ENCODE measurements around the gene OGFR. TPM values are rescaled to one million over a fixed set of nuclear protein-coding genes. Genes with fewer than 3 reads are reported as not detected.

OGFR gene
- total RNA-seq, 1 experiment from 2014 or later = 47.3 TPM

DNA sequence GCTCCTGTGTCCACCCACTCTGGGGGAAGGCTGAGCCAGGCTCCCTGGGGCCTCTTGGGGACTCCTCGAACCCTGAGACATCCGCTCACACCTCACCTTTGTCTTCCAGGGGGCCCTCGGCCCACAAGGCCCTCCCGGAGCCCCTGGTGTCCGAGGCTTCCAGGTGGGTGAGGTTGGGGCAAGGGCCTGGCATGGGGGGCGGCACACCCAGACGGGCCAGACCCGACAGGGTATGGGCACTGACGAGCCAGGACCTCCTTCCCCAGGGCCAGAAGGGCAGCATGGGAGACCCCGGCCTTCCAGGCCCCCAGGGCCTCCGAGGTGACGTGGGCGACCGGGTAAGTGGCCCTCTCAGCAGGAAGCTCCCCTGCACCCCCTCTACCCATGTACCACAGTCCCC is 25.6 kb downstream of the OGFR start:
- CTCF ChIA-PET = no interaction called here
- Histone ChIP-seq H3K27ac (ENCODE audit: low read length) (no peak overlapping the region), H3K27me3 (ENCODE audit: control insufficient read depth, insufficient read depth, low read length) (no peaks in the 10 kb centered on the region), H3K36me3 (ENCODE audit: control insufficient read depth, insufficient read depth, low read length) (no peaks in the 10 kb centered on the region), H3K4me1 (ENCODE audit: control insufficient read depth, insufficient read depth, low read length) (peaks cover 8% of the 10 kb centered on the region), H3K4me3 (ENCODE audit: low read depth in 2 of 2, low read length in 2 of 2) (no peak overlapping the region), H3K9me3 (ENCODE audit: control insufficient read depth, insufficient read depth, low read depth, low read length) (no peaks in the 10 kb centered on the region)
- in situ Hi-C loops (cut with HindIII; ENCODE audit: low pct_unique_long_range_greater_than_20kb, low sequenced_read_pairs) (no loop called here), intact Hi-C loops (cut with micrococcal nuclease; ENCODE audit: unreplicated experiment) (no loop called here)
- no peak for ATAC-seq
- TF ChIP-seq SIN3A (IDR thresholded peaks at IDR 0.05; ENCODE audit: borderline replicate concordance, insufficient read depth, low read depth, low read length) = no peak
- no peak for TF ChIP-seq TCF7L2 (IDR thresholded peaks at IDR 0.05; ENCODE audit: low read depth, low read length)
- TF ChIP-seq, protein P1, sequence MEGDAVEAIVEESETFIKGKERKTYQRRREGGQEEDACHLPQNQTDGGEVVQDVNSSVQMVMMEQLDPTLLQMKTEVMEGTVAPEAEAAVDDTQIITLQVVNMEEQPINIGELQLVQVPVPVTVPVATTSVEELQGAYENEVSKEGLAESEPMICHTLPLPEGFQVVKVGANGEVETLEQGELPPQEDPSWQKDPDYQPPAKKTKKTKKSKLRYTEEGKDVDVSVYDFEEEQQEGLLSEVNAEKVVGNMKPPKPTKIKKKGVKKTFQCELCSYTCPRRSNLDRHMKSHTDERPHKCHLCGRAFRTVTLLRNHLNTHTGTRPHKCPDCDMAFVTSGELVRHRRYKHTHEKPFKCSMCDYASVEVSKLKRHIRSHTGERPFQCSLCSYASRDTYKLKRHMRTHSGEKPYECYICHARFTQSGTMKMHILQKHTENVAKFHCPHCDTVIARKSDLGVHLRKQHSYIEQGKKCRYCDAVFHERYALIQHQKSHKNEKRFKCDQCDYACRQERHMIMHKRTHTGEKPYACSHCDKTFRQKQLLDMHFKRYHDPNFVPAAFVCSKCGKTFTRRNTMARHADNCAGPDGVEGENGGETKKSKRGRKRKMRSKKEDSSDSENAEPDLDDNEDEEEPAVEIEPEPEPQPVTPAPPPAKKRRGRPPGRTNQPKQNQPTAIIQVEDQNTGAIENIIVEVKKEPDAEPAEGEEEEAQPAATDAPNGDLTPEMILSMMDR (IDR thresholded peaks at IDR 0.05) = no peak
- no peak for TF ChIP-seq POLR2AphosphoS5 (IDR thresholded peaks at IDR 0.05; ENCODE audit: low read depth, low read length)
- TF ChIP-seq, protein P2, sequence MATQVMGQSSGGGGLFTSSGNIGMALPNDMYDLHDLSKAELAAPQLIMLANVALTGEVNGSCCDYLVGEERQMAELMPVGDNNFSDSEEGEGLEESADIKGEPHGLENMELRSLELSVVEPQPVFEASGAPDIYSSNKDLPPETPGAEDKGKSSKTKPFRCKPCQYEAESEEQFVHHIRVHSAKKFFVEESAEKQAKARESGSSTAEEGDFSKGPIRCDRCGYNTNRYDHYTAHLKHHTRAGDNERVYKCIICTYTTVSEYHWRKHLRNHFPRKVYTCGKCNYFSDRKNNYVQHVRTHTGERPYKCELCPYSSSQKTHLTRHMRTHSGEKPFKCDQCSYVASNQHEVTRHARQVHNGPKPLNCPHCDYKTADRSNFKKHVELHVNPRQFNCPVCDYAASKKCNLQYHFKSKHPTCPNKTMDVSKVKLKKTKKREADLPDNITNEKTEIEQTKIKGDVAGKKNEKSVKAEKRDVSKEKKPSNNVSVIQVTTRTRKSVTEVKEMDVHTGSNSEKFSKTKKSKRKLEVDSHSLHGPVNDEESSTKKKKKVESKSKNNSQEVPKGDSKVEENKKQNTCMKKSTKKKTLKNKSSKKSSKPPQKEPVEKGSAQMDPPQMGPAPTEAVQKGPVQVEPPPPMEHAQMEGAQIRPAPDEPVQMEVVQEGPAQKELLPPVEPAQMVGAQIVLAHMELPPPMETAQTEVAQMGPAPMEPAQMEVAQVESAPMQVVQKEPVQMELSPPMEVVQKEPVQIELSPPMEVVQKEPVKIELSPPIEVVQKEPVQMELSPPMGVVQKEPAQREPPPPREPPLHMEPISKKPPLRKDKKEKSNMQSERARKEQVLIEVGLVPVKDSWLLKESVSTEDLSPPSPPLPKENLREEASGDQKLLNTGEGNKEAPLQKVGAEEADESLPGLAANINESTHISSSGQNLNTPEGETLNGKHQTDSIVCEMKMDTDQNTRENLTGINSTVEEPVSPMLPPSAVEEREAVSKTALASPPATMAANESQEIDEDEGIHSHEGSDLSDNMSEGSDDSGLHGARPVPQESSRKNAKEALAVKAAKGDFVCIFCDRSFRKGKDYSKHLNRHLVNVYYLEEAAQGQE (IDR thresholded peaks at IDR 0.05; ENCODE audit: insufficient read depth in 1 of 2, low read depth in 2 of 2, low read length in 1 of 2) = no peak
- POLR2A ChIA-PET = no interaction called here
- DNase-seq (ENCODE audit: low read depth, low spot score) = no peak
- BruUV-seq (replicated peaks) = no TSS peak

DNA sequence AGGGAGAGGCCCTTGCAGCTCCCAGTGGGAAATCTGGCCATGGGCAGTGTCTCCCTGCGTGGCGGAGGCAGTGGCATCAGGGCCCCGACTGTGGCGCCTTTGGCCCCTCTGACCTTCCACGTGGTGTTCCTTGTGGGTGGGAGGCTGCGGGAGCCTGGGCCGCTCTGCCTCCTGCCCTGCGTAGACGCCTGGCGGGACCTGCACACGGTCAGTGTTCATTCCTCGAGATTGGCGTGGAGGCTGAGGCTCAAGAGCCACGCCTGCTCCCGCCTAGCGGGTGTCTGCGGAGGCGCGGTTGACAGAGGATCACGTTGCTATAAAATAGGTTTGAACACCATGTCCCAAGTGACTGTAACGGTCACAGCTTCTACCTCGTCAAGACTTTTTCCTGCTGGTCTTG is 26.2 kb downstream of the OGFR start:
- Histone ChIP-seq H3K9me3 (ENCODE audit: control insufficient read depth, insufficient read depth, low read depth, low read length) (no peaks in the 10 kb centered on the region), H3K4me1 (ENCODE audit: control insufficient read depth, insufficient read depth, low read length) (peaks cover 8% of the 10 kb centered on the region), H3K27ac (ENCODE audit: low read length) (no peak overlapping the region), H3K27me3 (ENCODE audit: control insufficient read depth, insufficient read depth, low read length) (no peaks in the 10 kb centered on the region), H3K4me3 (ENCODE audit: low read depth in 2 of 2, low read length in 2 of 2) (no peak overlapping the region), H3K36me3 (ENCODE audit: control insufficient read depth, insufficient read depth, low read length) (no peaks in the 10 kb centered on the region)
- intact Hi-C loops (cut with micrococcal nuclease; ENCODE audit: unreplicated experiment) = no loop called here
- ChIA-PET CTCF (no interaction called here), POLR2A (no interaction called here)
- ATAC-seq (no peak), DNase-seq (ENCODE audit: low read depth, low spot score) (no peak)
- BruUV-seq (replicated peaks) = no TSS peak
- in situ Hi-C loops (cut with HindIII; ENCODE audit: low pct_unique_long_range_greater_than_20kb, low sequenced_read_pairs) = no loop called here
- no peak for TF ChIP-seq TCF7L2 (IDR thresholded peaks at IDR 0.05; ENCODE audit: low read depth, low read length)
- TF ChIP-seq, protein P1 (IDR thresholded peaks at IDR 0.05) = no peak
- TF ChIP-seq, protein P2 (IDR thresholded peaks at IDR 0.05; ENCODE audit: insufficient read depth in 1 of 2, low read depth in 2 of 2, low read length in 1 of 2) = no peak
- TF ChIP-seq SIN3A (IDR thresholded peaks at IDR 0.05; ENCODE audit: borderline replicate concordance, insufficient read depth, low read depth, low read length) = no peak
- TF ChIP-seq POLR2AphosphoS5 (IDR thresholded peaks at IDR 0.05; ENCODE audit: low read depth, low read length) = no peak
